ENCODE results near the gene TPK1. TPM values are rescaled to one million over a fixed set of nuclear protein-coding genes. Genes with fewer than 3 reads are reported as not detected.

Gene TPK1
- total RNA-seq, 1 donor from 2014 or later = 0.77 TPM

GRCh38 chr7:144403102-144403501 lies 432.8 kb downstream of the TPK1 start:
- DNase-seq (ENCODE audit: low spot score) = no peak
- no peaks in the 10 kb centered on the region for H3K9me3 Mint-ChIP-seq (ENCODE audit: unreplicated experiment)
- TF ChIP-seq CTCF (IDR thresholded peaks at IDR 0.05; ENCODE audit: unreplicated experiment) = no peak
- H3K4me1 Mint-ChIP-seq (ENCODE audit: unreplicated experiment) = peaks cover 4% of the 10 kb centered on the region
- H3K4me3 Mint-ChIP-seq (ENCODE audit: unreplicated experiment) = no peak overlapping the region
- no peak overlapping the region for H3K27ac Mint-ChIP-seq (ENCODE audit: unreplicated experiment)
- H3K27me3 Mint-ChIP-seq (ENCODE audit: unreplicated experiment) = peaks cover 7% of the 10 kb centered on the region
- no peaks in the 10 kb centered on the region for H3K36me3 Mint-ChIP-seq (ENCODE audit: low read depth, unreplicated experiment)
